ENCODE results near the gene B4GALNT3.

DNA sequence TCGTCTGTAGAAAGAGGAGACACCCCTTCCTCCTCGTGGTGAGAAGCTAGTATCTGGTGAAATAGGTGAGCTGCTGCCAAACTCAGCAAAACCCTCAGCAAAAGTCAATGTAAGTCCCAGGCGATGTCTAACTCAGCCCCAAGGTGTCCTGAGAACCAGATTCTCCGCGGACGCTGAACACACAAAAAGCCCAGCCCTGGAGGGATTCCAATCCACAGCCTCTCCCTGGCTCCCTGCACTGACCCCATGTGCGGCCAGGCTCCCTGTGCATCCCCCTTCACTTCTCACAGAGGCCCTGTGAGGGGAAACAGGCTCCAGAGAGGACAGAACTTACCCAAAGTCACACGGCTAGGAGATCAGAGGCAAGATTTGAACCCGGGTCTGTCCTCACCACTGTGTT, 122.0 kb downstream of the B4GALNT3 start:
- TF ChIP-seq, protein P1, sequence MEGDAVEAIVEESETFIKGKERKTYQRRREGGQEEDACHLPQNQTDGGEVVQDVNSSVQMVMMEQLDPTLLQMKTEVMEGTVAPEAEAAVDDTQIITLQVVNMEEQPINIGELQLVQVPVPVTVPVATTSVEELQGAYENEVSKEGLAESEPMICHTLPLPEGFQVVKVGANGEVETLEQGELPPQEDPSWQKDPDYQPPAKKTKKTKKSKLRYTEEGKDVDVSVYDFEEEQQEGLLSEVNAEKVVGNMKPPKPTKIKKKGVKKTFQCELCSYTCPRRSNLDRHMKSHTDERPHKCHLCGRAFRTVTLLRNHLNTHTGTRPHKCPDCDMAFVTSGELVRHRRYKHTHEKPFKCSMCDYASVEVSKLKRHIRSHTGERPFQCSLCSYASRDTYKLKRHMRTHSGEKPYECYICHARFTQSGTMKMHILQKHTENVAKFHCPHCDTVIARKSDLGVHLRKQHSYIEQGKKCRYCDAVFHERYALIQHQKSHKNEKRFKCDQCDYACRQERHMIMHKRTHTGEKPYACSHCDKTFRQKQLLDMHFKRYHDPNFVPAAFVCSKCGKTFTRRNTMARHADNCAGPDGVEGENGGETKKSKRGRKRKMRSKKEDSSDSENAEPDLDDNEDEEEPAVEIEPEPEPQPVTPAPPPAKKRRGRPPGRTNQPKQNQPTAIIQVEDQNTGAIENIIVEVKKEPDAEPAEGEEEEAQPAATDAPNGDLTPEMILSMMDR (IDR thresholded peaks at IDR 0.05), result no peak
- no peak for TF ChIP-seq EP300 (IDR thresholded peaks at IDR 0.05)
- TF ChIP-seq POLR2A (IDR thresholded peaks at IDR 0.05), result no peak

All from ovary (tissue), 3 donors.